Fibroblast of lung (primary cell): ENCODE results near the gene MRPL38. TPM values are rescaled to one million over a fixed set of nuclear protein-coding genes. Genes with fewer than 3 reads are reported as not detected.

Experiments used
- DNase-seq, 2 donors: peaks; one replicate each; pipeline versions ENCODE4 v3.0.0 to v3.0.0-alpha.2; 2010; ENCODE audit warnings: low read depth in 2 of 2
- H2AFZ ChIP-seq: 2 replicates; pipeline ENCODE4 v1.5.1; 2012; ENCODE audit warnings: low read length, control low read depth, inconsistent platforms
- H3K27ac ChIP-seq: 2 replicates; pipeline ENCODE4 v1.5.1; 2011; ENCODE audit warnings: low read length, control low read depth; ENCODE audit not compliant: insufficient read depth
- H3K27me3 ChIP-seq: 2 replicates; pipeline ENCODE4 v1.5.1; 2011; ENCODE audit warnings: mild to moderate bottlenecking, low read length; ENCODE audit not compliant: control insufficient read depth, insufficient read depth
- H3K36me3 ChIP-seq: 2 replicates; pipeline ENCODE4 v1.5.1; 2011; ENCODE audit warnings: low read length; ENCODE audit not compliant: control insufficient read depth, insufficient read depth
- H3K4me1 ChIP-seq: 2 replicates; pipeline ENCODE4 v1.5.1; 2011; ENCODE audit warnings: low read length; ENCODE audit not compliant: control insufficient read depth, insufficient read depth; ENCODE audit errors: extremely low read depth
- H3K4me2 ChIP-seq: 2 replicates; pipeline ENCODE4 v1.5.1; 2011; ENCODE audit warnings: low read length, control low read depth; ENCODE audit not compliant: insufficient read depth; ENCODE audit errors: extremely low read depth
- H3K4me3 ChIP-seq, 4 experiments: fragments of 200-600 bp in 1 of 4; sonication (generic) in 1 of 4; replicated peaks in 1 of 4; 2 replicates each; pipeline ENCODE4 v1.5.1; 2011 to 2016; ENCODE audit warnings: low read length in 4 of 4, low read depth in 3 of 4, mild to moderate bottlenecking in 3 of 4, control low read depth in 2 of 4, inconsistent platforms in 1 of 4, mixed read lengths in 1 of 4; ENCODE audit not compliant: insufficient read depth in 1 of 4; ENCODE audit errors: control extremely low read depth in 1 of 4
- H3K79me2 ChIP-seq: 2 replicates; pipeline ENCODE4 v1.5.1; 2012; ENCODE audit warnings: mild to moderate bottlenecking, low read length, inconsistent platforms; ENCODE audit not compliant: control insufficient read depth, insufficient read depth
- H3K9ac ChIP-seq: 2 replicates; pipeline ENCODE4 v1.5.1; 2011; ENCODE audit warnings: mild to moderate bottlenecking, low read length, control low read depth; ENCODE audit not compliant: insufficient read depth
- H3K9me3 ChIP-seq: 2 replicates; pipeline ENCODE4 v1.5.1; 2012; ENCODE audit warnings: low read depth, low read length; ENCODE audit not compliant: control insufficient read depth, insufficient read depth
- H4K20me1 ChIP-seq: 2 replicates; pipeline ENCODE4 v1.5.1; 2011; ENCODE audit warnings: low read length; ENCODE audit not compliant: control insufficient read depth, insufficient read depth; ENCODE audit errors: extremely low read depth
- CTCF ChIP-seq, 2 donors: IDR thresholded peaks in 1 of 2; conservative IDR thresholded peaks in 1 of 2; 1 replicate in 1 of 2; 2 replicates in 1 of 2; pipeline ENCODE4 v1.5.1; 2011 to 2012; ENCODE audit warnings: low read length in 2 of 2, control low read depth in 1 of 2, inconsistent platforms in 1 of 2, low read depth in 1 of 2, mild to moderate bottlenecking in 1 of 2
- EZH2 ChIP-seq: IDR thresholded peaks from 2 replicates; pipeline ENCODE4 v1.5.1; 2012; ENCODE audit warnings: low read length, control low read depth, mild to moderate bottlenecking; ENCODE audit errors: missing control alignments
- polyA plus RNA-seq, 2 donors: library from polyadenylated mRNA; depleted of rRNA in 1 of 2; stranded (reverse) in 1 of 2; unstranded in 1 of 2; fragments of >200 nt; gene quantifications; 2 replicates each; pipeline ENCODE4 v1.2.1, GENCODE V29; 2011 to 2012; ENCODE audit warnings: missing spikeins in 1 of 2
- total RNA-seq: library from RNA; depleted of rRNA; stranded (reverse); fragments of >200 nt; gene quantifications from 2 replicates; pipeline ENCODE4 v1.2.1, GENCODE V29; 2014

MRPL38 gene
- total and polyA plus RNA-seq, 2 donors (not counting 1 experiment from before 2014, with no cell fraction given) = 19.3 to 36.0 TPM

GRCh38 chr17:75917917-75918445 lies 13.3 kb upstream of the MRPL38 start:
- Histone ChIP-seq H3K4me2 (no peak overlapping the region), H3K27ac (no peak overlapping the region), H4K20me1 (no peaks in the 10 kb centered on the region), H3K27me3 (no peaks in the 10 kb centered on the region), H2AFZ (no peak overlapping the region), H3K9me3 (no peaks in the 10 kb centered on the region), H3K36me3 (peaks cover 2% of the 10 kb centered on the region), H3K9ac (no peak overlapping the region), H3K4me1 (no peaks in the 10 kb centered on the region), H3K79me2 (no peaks in the 10 kb centered on the region), H3K4me3 (no peak overlapping the region)
- TF ChIP-seq CTCF (conservative IDR thresholded peaks at IDR 0.05 in 1 of 2, IDR thresholded peaks at IDR 0.05 in 1 of 2; ENCODE audit: low read depth in 1 of 2, low read length in 2 of 2) (no peak), EZH2 (no peak)
- no peak for DNase-seq

GRCh38 chr17:75917141-75917916 lies 12.6 kb upstream of the MRPL38 start:
- H2AFZ ChIP-seq = no peak overlapping the region
- no peak overlapping the region for H3K9ac ChIP-seq
- H3K27me3 ChIP-seq = no peaks in the 10 kb centered on the region
- no peaks in the 10 kb centered on the region for H4K20me1 ChIP-seq
- no peak overlapping the region for H3K4me3 ChIP-seq
- H3K4me2 ChIP-seq = no peak overlapping the region
- H3K27ac ChIP-seq = no peak overlapping the region
- no peaks in the 10 kb centered on the region for H3K4me1 ChIP-seq
- no peak for DNase-seq
- no peaks in the 10 kb centered on the region for H3K9me3 ChIP-seq
- no peaks in the 10 kb centered on the region for H3K79me2 ChIP-seq
- TF ChIP-seq EZH2 (no peak), CTCF (conservative IDR thresholded peaks at IDR 0.05 in 1 of 2, IDR thresholded peaks at IDR 0.05 in 1 of 2; ENCODE audit: low read depth in 1 of 2, low read length in 2 of 2) (no peak)
- peaks cover 2% of the 10 kb centered on the region for H3K36me3 ChIP-seq

GRCh38 chr17:75915268-75915667 lies 10.6 kb upstream of the MRPL38 start:
- Histone ChIP-seq H3K4me1 (no peaks in the 10 kb centered on the region), H3K27me3 (no peaks in the 10 kb centered on the region), H3K9me3 (no peaks in the 10 kb centered on the region), H3K79me2 (no peaks in the 10 kb centered on the region), H3K27ac (no peak overlapping the region), H3K36me3 (peaks cover 2% of the 10 kb centered on the region), H3K4me2 (no peak overlapping the region), H4K20me1 (no peaks in the 10 kb centered on the region), H3K4me3 (no peak overlapping the region), H3K9ac (no peak overlapping the region), H2AFZ (no peak overlapping the region)
- TF ChIP-seq EZH2 (no peak), CTCF (conservative IDR thresholded peaks at IDR 0.05 in 1 of 2, IDR thresholded peaks at IDR 0.05 in 1 of 2; ENCODE audit: low read depth in 1 of 2, low read length in 2 of 2) (no peak)
- DNase-seq = no peak
